H1 (cell line): ENCODE data around the gene PGAP3. TPM values are rescaled to one million over a fixed set of nuclear protein-coding genes. Genes with fewer than 3 reads are reported as not detected.

Source experiments
- CTCF ChIA-PET: fragments of 300-600 bp; sonication (Branson Sonifier 250); formaldehyde crosslinking; loops from one replicate; lab custom pipeline; 2021; ENCODE audit not compliant: partially characterized antibody; lab: Charles Lee
- POLR2A ChIA-PET: fragments of 300-600 bp; sonication (Branson Sonifier 250); formaldehyde crosslinking; loops from one replicate; lab custom pipeline; 2021; ENCODE audit warnings: inconsistent platforms; ENCODE audit not compliant: partially characterized antibody; lab: Charles Lee
- DNase-seq, 2 experiments: peaks; one replicate each; pipeline versions ENCODE4 v3.0.0 to v3.0.0-alpha.2; 2010 to 2022; ENCODE audit warnings: low spot score in 2 of 2, low read depth in 1 of 2, mixed read lengths in 1 of 2
- FAIRE-seq: peaks from 2 replicates; lab custom pipeline; 2011; peaks lifted over from hg19 to GRCh38; lab: Jason Lieb, UNC
- H2AFZ ChIP-seq: 2 replicates; pipeline ENCODE4 v1.8.1; 2012; ENCODE audit warnings: low read length, inconsistent platforms
- H2AK5ac ChIP-seq: 2 replicates; pipeline ENCODE4 v1.6.1; 2013; ENCODE audit warnings: low read depth, low read length
- H2BK120ac ChIP-seq: replicated peaks from 2 replicates; pipeline ENCODE3; 2013; ENCODE audit warnings: low read depth, low read length, inconsistent platforms
- H2BK12ac ChIP-seq: 2 replicates; pipeline ENCODE4 v1.6.1; 2013; ENCODE audit warnings: low read depth, low read length
- H2BK15ac ChIP-seq: 2 replicates; pipeline ENCODE4 v1.6.1; 2013; ENCODE audit warnings: low read length
- H2BK20ac ChIP-seq: 2 replicates; pipeline ENCODE4 v1.6.1; 2013; ENCODE audit warnings: low read length
- H2BK5ac ChIP-seq: 2 replicates; pipeline ENCODE4 v1.6.1; 2013; ENCODE audit warnings: low read depth, low read length
- H3K14ac ChIP-seq: 2 replicates; pipeline ENCODE4 v1.6.1; 2013; ENCODE audit warnings: inconsistent platforms; ENCODE audit not compliant: insufficient read length
- H3K18ac ChIP-seq: 2 replicates; pipeline ENCODE4 v1.6.1; 2013; ENCODE audit warnings: low read length; ENCODE audit errors: extremely low read depth
- H3K23ac ChIP-seq: 2 replicates; pipeline ENCODE4 v1.6.1; 2013; ENCODE audit warnings: inconsistent platforms; ENCODE audit not compliant: insufficient read length
- H3K23me2 ChIP-seq: 2 replicates; pipeline ENCODE4 v1.6.1; 2013; ENCODE audit warnings: low read depth, low read length
- H3K27ac ChIP-seq: 2 replicates; pipeline ENCODE4 v1.6.1; 2011; ENCODE audit warnings: low read depth, low read length, inconsistent platforms
- H3K27me3 ChIP-seq, 4 experiments: replicated peaks in 1 of 4; 1 replicate in 1 of 4; 2 replicates in 3 of 4; pipeline versions ENCODE4 v1.6.1 to v1.8.1; 2011 to 2013; ENCODE audit warnings: low read length in 3 of 4, mild to moderate bottlenecking in 3 of 4, inconsistent platforms in 2 of 4, mixed read lengths in 2 of 4, moderate library complexity in 1 of 4; ENCODE audit not compliant: control insufficient read depth in 3 of 4, insufficient read depth in 3 of 4; ENCODE audit errors: extremely low read depth in 1 of 4
- H3K36me3 ChIP-seq, 4 experiments: 2 replicates each; pipeline versions ENCODE4 v1.6.1 to v1.8.1; 2011 to 2013; ENCODE audit warnings: mild to moderate bottlenecking in 4 of 4, low read length in 3 of 4, moderate library complexity in 2 of 4, control low read depth in 1 of 4, inconsistent platforms in 1 of 4; ENCODE audit not compliant: insufficient read depth in 4 of 4, control insufficient read depth in 2 of 4
- H3K4ac ChIP-seq: replicated peaks from 2 replicates; pipeline ENCODE3; 2013; ENCODE audit warnings: low read length, low read depth, mixed read lengths, inconsistent platforms; ENCODE audit not compliant: insufficient read length
- H3K4me1 ChIP-seq, 4 experiments: replicated peaks in 1 of 4; 1 replicate in 1 of 4; 2 replicates in 3 of 4; pipeline versions ENCODE4 v1.6.1 to v1.8.1; 2011 to 2013; ENCODE audit warnings: low read length in 3 of 4, inconsistent platforms in 2 of 4, mixed read lengths in 1 of 4; ENCODE audit not compliant: insufficient read depth in 4 of 4, control insufficient read depth in 3 of 4
- H3K4me2 ChIP-seq, 2 experiments: 2 replicates each; pipeline versions ENCODE4 v1.6.1 to v1.8.1; 2011 to 2013; ENCODE audit warnings: low read depth in 2 of 2, low read length in 2 of 2, control low read depth in 1 of 2, inconsistent platforms in 1 of 2, mild to moderate bottlenecking in 1 of 2; ENCODE audit not compliant: insufficient read depth in 1 of 2
- H3K4me3 ChIP-seq, 4 experiments: fragments of 200-600, 300-600 bp in 1 of 4; sonication (generic), shearing (Covaris generic), sonication (Bioruptor Twin) in 1 of 4; 2 replicates each; pipeline versions ENCODE4 v1.5.1 to v1.8.1; 2011 to 2016; ENCODE audit warnings: low read length in 4 of 4, low read depth in 3 of 4, control low read depth in 2 of 4, inconsistent platforms in 2 of 4, mild to moderate bottlenecking in 2 of 4, mixed read lengths in 1 of 4, moderate library complexity in 1 of 4; ENCODE audit not compliant: insufficient read depth in 2 of 4; ENCODE audit errors: extremely low read depth in 1 of 4
- H3K56ac ChIP-seq: replicated peaks from 2 replicates; pipeline ENCODE3; 2013; ENCODE audit warnings: low read depth, mild to moderate bottlenecking, mixed read lengths, low read length, inconsistent platforms; ENCODE audit not compliant: insufficient read length
- H3K79me1 ChIP-seq: 2 replicates; pipeline ENCODE4 v1.6.1; 2013; ENCODE audit warnings: low read depth, low read length, control low read depth
- H3K79me2 ChIP-seq, 2 experiments: 2 replicates each; pipeline versions ENCODE4 v1.6.1 to v1.8.1; 2012 to 2013; ENCODE audit warnings: low read length in 2 of 2, mild to moderate bottlenecking in 2 of 2, inconsistent platforms in 1 of 2; ENCODE audit not compliant: insufficient read depth in 2 of 2, control insufficient read depth in 1 of 2
- H3K9ac ChIP-seq, 4 experiments: replicated peaks in 1 of 4; 1 replicate in 1 of 4; 2 replicates in 3 of 4; pipeline versions ENCODE4 v1.6.1 to v1.8.1; 2011 to 2013; ENCODE audit warnings: low read depth in 3 of 4, low read length in 3 of 4, control low read depth in 2 of 4, mild to moderate bottlenecking in 2 of 4, moderate library complexity in 2 of 4, inconsistent platforms in 1 of 4; ENCODE audit errors: extremely low read depth in 1 of 4
- H3K9me3 ChIP-seq, 2 experiments: 2 replicates each; pipeline versions ENCODE4 v1.6.1 to v1.8.1; 2012 to 2013; ENCODE audit warnings: mild to moderate bottlenecking in 2 of 2, moderate library complexity in 2 of 2, control low read depth in 1 of 2, inconsistent platforms in 1 of 2, low read depth in 1 of 2, low read length in 1 of 2, mixed read lengths in 1 of 2; ENCODE audit not compliant: insufficient read depth in 2 of 2
- H4K20me1 ChIP-seq, 2 experiments: replicated peaks in 1 of 2; 2 replicates each; pipeline versions ENCODE3 to v1.8.1; 2011 to 2013; ENCODE audit warnings: inconsistent platforms in 2 of 2, low read length in 2 of 2, mild to moderate bottlenecking in 1 of 2; ENCODE audit not compliant: insufficient read depth in 2 of 2, control insufficient read depth in 1 of 2
- H4K5ac ChIP-seq: 2 replicates; pipeline ENCODE4 v1.6.1; 2013; ENCODE audit warnings: low read length, low read depth, mixed read lengths, inconsistent platforms; ENCODE audit not compliant: insufficient read length
- H4K8ac ChIP-seq: 2 replicates; pipeline ENCODE4 v1.8.0; 2013; ENCODE audit warnings: mild to moderate bottlenecking, moderate library complexity, low read length, inconsistent platforms; ENCODE audit not compliant: insufficient read depth; ENCODE audit errors: extremely low read depth
- H4K91ac ChIP-seq: replicated peaks from 2 replicates; pipeline ENCODE3; 2013; ENCODE audit warnings: low read length, mixed read lengths, inconsistent platforms; ENCODE audit not compliant: insufficient read length
- MAX ChIP-seq: IDR thresholded peaks from 2 replicates; pipeline ENCODE4 v1.6.1; 2012; ENCODE audit warnings: inconsistent platforms
- POLR2AphosphoS5 ChIP-seq: IDR thresholded peaks from 2 replicates; pipeline ENCODE4 v1.6.1; 2011; ENCODE audit warnings: low read depth, low read length
- WGBS, 2 experiments: shearing (Covaris generic) in 1 of 2; methylation state at CpG; one replicate each; pipeline versions ENCODE4 v1.1.6 to v1.1.7; 2013 to 2015; ENCODE audit warnings: low lambda C conversion rate in 2 of 2, mixed read lengths in 2 of 2, inconsistent platforms in 1 of 2, low coverage in 1 of 2, missing lambda C conversion rate in 1 of 2; ENCODE audit not compliant: insufficient replicate concordance in 2 of 2, insufficient coverage in 1 of 2, insufficient read length in 1 of 2; ENCODE audit errors: extremely low coverage in 1 of 2, missing lambda C conversion rate in 1 of 2; 5-methylcytosine and 5-hydroxymethylcytosine counted together
- polyA plus RNA-seq, 7 experiments: library from polyadenylated mRNA; depleted of rRNA in 3 of 7; stranded (reverse) in 5 of 7; unstranded in 2 of 7; fragments of >200 nt in 5 of 7; fragments of 200-250 nt in 2 of 7; gene quantifications; 1 replicate in 5 of 7; 2 replicates in 1 of 7; 4 replicates in 1 of 7; pipeline versions ENCODE4 v1.2.1 to v1.2.3, GENCODE V29; 2011 to 2013; ENCODE audit warnings: missing spikeins in 2 of 7, mixed read lengths in 2 of 7
- total RNA-seq: library from RNA; stranded (reverse); fragmentation: NEBNext Ultra II Directional; extraction: Animal tissue kit (Norgen Biotek cat#: 25700); gene quantifications from 2 replicates; pipeline ENCODE4 v1.2.1, GENCODE V29; 2021

Gene PGAP3
- total and polyA plus RNA-seq, 2 of the 8 experiments (the other 6 are each of a cell fraction or from before 2014, with no cell fraction given), result 21.0 to 30.7 TPM

- Histone ChIP-seq H3K36me3 (peaks cover 0 to 3% (median 0%) of the 10 kb centered on the region in 4 experiments; a peak in 1 of 8 replicates), H3K18ac (peak overlapping the region; percentile 99), H3K27me3 (no peaks in the 10 kb centered on the region), H4K20me1 (no peaks in the 10 kb centered on the region), H3K23me2 (peaks cover 12% of the 10 kb centered on the region)
- peak in 1 of 2 experiments; percentile 56 for DNase-seq
- no peak for FAIRE-seq
- TF ChIP-seq MAX, result no peak
- TF ChIP-seq POLR2AphosphoS5, result 0 out of 2 replicates have a peak, but pooled peaks have one; percentile 3
- TF ChIP-seq, all 59 proteins: peak for 1
- Histone ChIP-seq H2BK5ac (peak overlapping the region; percentile 99), H3K23ac (peak overlapping the region; percentile 57), H3K14ac (peak overlapping the region; percentile 6), H3K4me3 (peak overlapping the region; percentile 75 to 84 (median 80)), H2AK5ac (peak overlapping the region; percentile 58), H4K5ac (peak overlapping the region; percentile 59), H3K4ac (peak overlapping the region; percentile 99), H3K9me3 (no peaks in the 10 kb centered on the region), H2BK120ac (peak overlapping the region; percentile 99), H2BK20ac (peak overlapping the region; percentile 24), H3K4me2 (peak overlapping the region; percentile 93 to 98), H3K27ac (peak overlapping the region; percentile 97), H3K56ac (peak overlapping the region; percentile 94), H2BK12ac (peak overlapping the region; percentile 90), H2BK15ac (0 out of 2 replicates have a peak overlapping the region, but pooled peaks have one; percentile 61), H3K79me1 (0 out of 2 replicates have a peak, but pooled peaks cover 2% of the 10 kb centered on the region), H3K79me2 (peaks cover 0 to 4% of the 10 kb centered on the region in 2 experiments; a peak in 1 of 4 replicates), H2AFZ (no peak overlapping the region), H4K91ac (peak overlapping the region; percentile 95), H4K8ac (no peak overlapping the region), H3K9ac (peak overlapping the region in 3 of 4 experiments; percentile 87 to 89 (median 87); a peak in 6 of 7 replicates), H3K4me1 (peaks cover 0 to 13% (median 3%) of the 10 kb centered on the region in 4 experiments; a peak in 6 of 7 replicates)
- 3% methylated on average over 6 of the region's 6 CpGs; no CpG with 5 or more reads in 1 of the 2 experiments for WGBS, 2 experiments
- CTCF ChIA-PET, result interaction anchor here (0.7 to 52.4 kb wide), 12 partner anchors 10 to 232 kb away, joined by 3 to 1885 read pairs (median 5); partner anchors contain the start of genes ERBB2, MIEN1, PNMT and PPP1R1B
- POLR2A ChIA-PET, result interaction anchor here (1.0 to 38.1 kb wide), 18 partner anchors 2 to 70 kb away, joined by 3 to 708 read pairs (median 5); partner anchors contain the start of genes ERBB2, MIEN1, PGAP3 and PNMT
These were observed 598 bp upstream of the PGAP3 start for GRCh38 chr17:39688475-39688835.
